HepG2 (cell line): ENCODE results near the gene HINFP. TPM values are rescaled to one million over a fixed set of nuclear protein-coding genes. Genes with fewer than 3 reads are reported as not detected.

Experiments used
- ATAC-seq: fragments of 200-7000 bp; cut with Tn5 transposase; 3 replicates; pipeline ENCODE4 v1.9.1; 2020; ENCODE audit warnings: mild to moderate bottlenecking, moderate library complexity
- BruUV-seq: library from RNA; stranded (reverse); fragments of 400-500 nt; replicated peaks from 2 replicates; lab custom pipeline; 2021; lab: Mats Ljungman, UMichigan
- CTCF ChIA-PET: fragments of 300-600 bp; formaldehyde crosslinking; extraction: SDS; loops from one replicate; lab custom pipeline; 2021; ENCODE audit warnings: low total read pairs, inconsistent platforms, low intra/inter-chr PET ratio; lab: Yijun Ruan, JAX
- POLR2A ChIA-PET: fragments of 350-600 bp; sonication (Branson Sonifier 250); formaldehyde crosslinking; loops from one replicate; lab custom pipeline; 2020; ENCODE audit warnings: antibody characterized with exemption, inconsistent platforms; lab: Yijun Ruan, JAX
- DNase-seq: peaks from one replicate; pipeline ENCODE4 v3.0.0-alpha.2; 2015; ENCODE audit warnings: low spot score
- FAIRE-seq: peaks from 3 replicates; lab custom pipeline; 2011; peaks lifted over from hg19 to GRCh38; lab: Jason Lieb, UNC
- H2AFZ ChIP-seq: one replicate; pipeline ENCODE4 v1.6.1; 2011; ENCODE audit warnings: low read length, inconsistent platforms
- H3K27ac ChIP-seq: fragments of 300-600 bp; 3 replicates; pipeline ENCODE4 v1.8.0; 2011; ENCODE audit warnings: mixed run types, mild to moderate bottlenecking, mixed read lengths, low read length, inconsistent platforms; ENCODE audit not compliant: insufficient read depth; ENCODE audit errors: extremely low read length
- H3K27me3 ChIP-seq, 2 experiments: fragments of 200-600 bp in 1 of 2; 2 replicates in 1 of 2; 3 replicates in 1 of 2; pipeline versions ENCODE4 v1.6.0 to v1.8.0; 2011; ENCODE audit warnings: low read length in 2 of 2, mild to moderate bottlenecking in 2 of 2, moderate library complexity in 2 of 2, inconsistent platforms in 1 of 2; ENCODE audit not compliant: insufficient read depth in 2 of 2, control insufficient read depth in 1 of 2
- H3K36me3 ChIP-seq, 2 experiments: fragments of 200-600 bp in 1 of 2; replicated peaks in 1 of 2; 2 replicates in 1 of 2; 3 replicates in 1 of 2; pipeline versions ENCODE4 v1.5.1 to v1.8.0; 2011; ENCODE audit warnings: low read length in 2 of 2, inconsistent platforms in 1 of 2; ENCODE audit not compliant: insufficient read depth in 2 of 2, control insufficient read depth in 1 of 2
- H3K4me1 ChIP-seq: 2 replicates; pipeline ENCODE4 v1.5.1; 2012; ENCODE audit warnings: low read length, inconsistent platforms; ENCODE audit not compliant: insufficient read depth
- H3K4me2 ChIP-seq: 2 replicates; pipeline ENCODE4 v1.6.0; 2011; ENCODE audit warnings: low read depth, low read length, inconsistent platforms
- H3K4me3 ChIP-seq, 3 experiments: fragments of 200-600 bp in 1 of 3; sonication (generic), shearing (Covaris generic) in 1 of 3; replicated peaks in 1 of 3; 2 replicates each; pipeline ENCODE4 v1.5.1; 2011 to 2016; ENCODE audit warnings: low read length in 3 of 3, inconsistent platforms in 2 of 3, low read depth in 2 of 3, mild to moderate bottlenecking in 2 of 3, control low read depth in 1 of 3, mixed read lengths in 1 of 3; ENCODE audit not compliant: insufficient read depth in 1 of 3
- H3K79me2 ChIP-seq: one replicate; pipeline ENCODE4 v1.6.1; 2011; ENCODE audit warnings: low read length, inconsistent platforms; ENCODE audit not compliant: insufficient read depth
- H3K9ac ChIP-seq: 2 replicates; pipeline ENCODE4 v1.6.0; 2011; ENCODE audit warnings: mild to moderate bottlenecking, low read depth, low read length, inconsistent platforms; ENCODE audit not compliant: insufficient read depth
- H3K9me3 ChIP-seq: 2 replicates; pipeline ENCODE4 v1.5.1; 2012; ENCODE audit warnings: mild to moderate bottlenecking, low read length
- H4K20me1 ChIP-seq: 2 replicates; pipeline ENCODE4 v1.6.0; 2011; ENCODE audit warnings: inconsistent platforms, mild to moderate bottlenecking, low read length, moderate library complexity; ENCODE audit not compliant: insufficient read depth
- CREM ChIP-seq, 2 experiments: sonication (generic) in 1 of 2; formaldehyde crosslinking in 1 of 2; IDR thresholded peaks; 2 replicates each; pipeline versions ENCODE4 v1.4.0 to v1.6.1; 2016 to 2020; ENCODE audit warnings: antibody characterized with exemption in 1 of 2, mild to moderate bottlenecking in 1 of 2, missing genetic modification reagents in 1 of 2
- ETV6 ChIP-seq: sonication (generic); formaldehyde crosslinking; conservative IDR thresholded peaks from 2 replicates; pipeline ENCODE4 v1.4.0; 2020; ENCODE audit warnings: missing genetic modification reagents
- HDAC6 ChIP-seq: fragments of 200-600 bp; sonication (generic); IDR thresholded peaks from 2 replicates; pipeline ENCODE4 v1.7.0; 2017; ENCODE audit warnings: mild to moderate bottlenecking, antibody characterized with exemption, low read length, low read depth
- HHEX ChIP-seq: IDR thresholded peaks from 2 replicates; pipeline ENCODE4 v1.6.1; 2016; ENCODE audit warnings: control low read depth
- IRX3 ChIP-seq: sonication (generic); formaldehyde crosslinking; IDR thresholded peaks from 2 replicates; pipeline ENCODE4 v1.8.1; 2023; ENCODE audit warnings: mild to moderate bottlenecking, low read depth, missing genetic modification reagents, borderline replicate concordance
- JDP2 ChIP-seq: sonication (generic); formaldehyde crosslinking; IDR thresholded peaks from 2 replicates; pipeline ENCODE4 v1.8.1; 2022; ENCODE audit warnings: missing genetic modification reagents, borderline replicate concordance
- KLF9 ChIP-seq: IDR thresholded peaks from 2 replicates; pipeline ENCODE4 v1.6.1; 2016; ENCODE audit warnings: low read depth
- MED1 ChIP-seq: sonication (generic); formaldehyde crosslinking; IDR thresholded peaks from 2 replicates; pipeline ENCODE4 v1.4.0; 2020; ENCODE audit warnings: missing genetic modification reagents
- PHF5A ChIP-seq: IDR thresholded peaks from one replicate; pipeline ENCODE4 v1.6.1; 2018; ENCODE audit warnings: low read depth, missing genetic modification reagents; ENCODE audit not compliant: unreplicated experiment
- PLSCR1 ChIP-seq: sonication (generic); formaldehyde crosslinking; IDR thresholded peaks from 2 replicates; pipeline ENCODE4 v1.5.0; 2020; ENCODE audit warnings: missing genetic modification reagents, mild to moderate bottlenecking, borderline replicate concordance
- RAD21 ChIP-seq: fragments of 450-650 bp; formaldehyde crosslinking; IDR thresholded peaks from 2 replicates; pipeline ENCODE4 v1.5.0; 2020; ENCODE audit warnings: mild to moderate bottlenecking
- RBM22 ChIP-seq: fragments of 200-400 bp; formaldehyde crosslinking; optimal IDR thresholded peaks from 2 replicates; pipeline ENCODE3; 2017; ENCODE audit warnings: mild to moderate bottlenecking, low read length, moderate library complexity
- SALL2 ChIP-seq: sonication (generic); formaldehyde crosslinking; IDR thresholded peaks from 2 replicates; pipeline ENCODE4 v1.8.1; 2023; ENCODE audit warnings: mild to moderate bottlenecking, missing genetic modification reagents, inconsistent platforms
- SAP130 ChIP-seq: IDR thresholded peaks from 2 replicates; pipeline ENCODE4 v1.6.1; 2016; ENCODE audit warnings: low read depth
- SIN3A ChIP-seq: IDR thresholded peaks from 2 replicates; pipeline ENCODE4 v1.6.1; 2011; ENCODE audit warnings: low read depth, mild to moderate bottlenecking, control low read depth, low read length, borderline replicate concordance
- SPEN ChIP-seq: sonication (generic); formaldehyde crosslinking; IDR thresholded peaks from 2 replicates; pipeline ENCODE4 v1.5.1; 2020; ENCODE audit warnings: low read depth, mild to moderate bottlenecking, missing genetic modification reagents
- TERF1 ChIP-seq: sonication (generic); formaldehyde crosslinking; IDR thresholded peaks from 2 replicates; pipeline ENCODE4 v1.8.0; 2022; ENCODE audit warnings: mild to moderate bottlenecking, missing genetic modification reagents, moderate library complexity
- ZNF329 ChIP-seq: sonication (generic); formaldehyde crosslinking; IDR thresholded peaks from 2 replicates; pipeline ENCODE4 v1.9.0; 2021; ENCODE audit warnings: low read depth, mild to moderate bottlenecking, missing genetic modification reagents
- ZNF562 ChIP-seq: sonication (generic); formaldehyde crosslinking; IDR thresholded peaks from 2 replicates; pipeline ENCODE4 v1.8.0; 2022; ENCODE audit warnings: missing genetic modification reagents, borderline replicate concordance
- ZNF7 ChIP-seq: IDR thresholded peaks from 2 replicates; pipeline ENCODE4 v1.6.1; 2016; ENCODE audit warnings: missing biosample characterization, missing genetic modification reagents
- WGBS: methylation state at CpG from one replicate; pipeline ENCODE4 v1.1.6; 2017; ENCODE audit warnings: low lambda C conversion rate; 5-methylcytosine and 5-hydroxymethylcytosine counted together
- in situ Hi-C: cut with HindIII; loops from 2 replicates; pipeline ENCODE4 v1.10.0; 2017; ENCODE audit warnings: low pct_unique_long_range_greater_than_20kb; ENCODE audit not compliant: extremely low pct_ligation_motif_present
- intact Hi-C: fragments of 100-400 bp; cut with micrococcal nuclease; formaldehyde crosslinking; loops from one replicate; pipeline ENCODE4 v1.10.0; 2022; ENCODE audit not compliant: unreplicated experiment
- polyA plus RNA-seq, 8 experiments: library from polyadenylated mRNA; depleted of rRNA in 3 of 8; stranded (reverse) in 7 of 8; unstranded in 1 of 8; fragments of >200 nt; fragmentation: Illumina TruSeq in 4 of 8; extraction: Trizol in 4 of 8; gene quantifications; 2 replicates each; pipeline versions ENCODE4 v1.2.1 to v1.2.3, GENCODE V29; 2011 to 2016; ENCODE audit warnings: low read depth in 4 of 8, missing spikeins in 1 of 8, mixed read lengths in 1 of 8; ENCODE audit not compliant: insufficient read depth in 1 of 8
- total RNA-seq, 5 experiments: library from RNA; depleted of rRNA; stranded (reverse); fragments of >200 nt; fragmentation: Illumina TruSeq; extraction: Trizol; gene quantifications; 2 replicates each; pipeline ENCODE4 v1.2.3, GENCODE V29; 2016; ENCODE audit warnings: low read depth in 1 of 5

Gene HINFP
- total and polyA plus RNA-seq, 2 of the 13 experiments (the other 11 are each of a cell fraction or from before 2014, with no cell fraction given), result 15.1 to 21.4 TPM

GRCh38 chr11:119109843-119110242 is 11.5 kb upstream of the HINFP start:
- BruUV-seq, result no TSS peak
- peaks cover 29% of the 10 kb centered on the region for H3K4me1 ChIP-seq
- intact Hi-C loops, result loop anchor here (5.0 kb wide), 1 partner anchor 87 kb away; no protein-coding TSS in a partner anchor
- no peak overlapping the region for H3K9ac ChIP-seq
- no CpG with 5 or more reads among the region's 3 CpGs for WGBS
- CTCF ChIA-PET, result no interaction called here
- no peak for ATAC-seq
- in situ Hi-C loops, result no loop called here
- TF ChIP-seq ETV6 (CRISPR knock-in tag), result no peak
- no peak for TF ChIP-seq MED1
- TF ChIP-seq PHF5A (CRISPR knock-in tag), result no peak
- no peak for TF ChIP-seq SALL2 (CRISPR knock-in tag)
- no peak for TF ChIP-seq ZNF7 (CRISPR knock-in tag)
- no peak for TF ChIP-seq PLSCR1
- no peak for TF ChIP-seq HHEX (CRISPR knock-in tag)
- no peak for TF ChIP-seq SIN3A
- TF ChIP-seq IRX3 (CRISPR knock-in tag), result no peak
- TF ChIP-seq KLF9, result no peak
- no peak for TF ChIP-seq HDAC6
- no peak for TF ChIP-seq RAD21
- TF ChIP-seq ZNF329 (CRISPR knock-in tag), result no peak
- no peak for TF ChIP-seq TERF1 (CRISPR knock-in tag)
- no peak for TF ChIP-seq SAP130 (CRISPR knock-in tag)
- TF ChIP-seq SPEN (CRISPR knock-in tag), result no peak
- TF ChIP-seq RBM22, result no peak
- no peak for TF ChIP-seq ZNF562 (CRISPR knock-in tag)
- no peak for TF ChIP-seq JDP2
- TF ChIP-seq CREM (IDR thresholded peaks at IDR 0.05), result no peak
- TF ChIP-seq CREM (CRISPR knock-in tag; IDR thresholded peaks at IDR 0.05), result no peak
- H3K36me3 ChIP-seq, result peaks cover 7 to 34% of the 10 kb centered on the region in 2 experiments
- H3K27ac ChIP-seq, result no peak overlapping the region
- POLR2A ChIA-PET, result interaction anchor here (1.6 to 4.2 kb wide), 5 partner anchors 11 to 75 kb away, joined by 3 to 75 read pairs (median 24); partner anchors contain the start of genes HINFP, HMBS, NHERF4 and VPS11
- H2AFZ ChIP-seq, result no peak overlapping the region
- H3K79me2 ChIP-seq, result no peaks in the 10 kb centered on the region
- no peaks in the 10 kb centered on the region for H3K9me3 ChIP-seq
- no peak for FAIRE-seq
- H3K4me3 ChIP-seq, result no peak overlapping the region
- no peaks in the 10 kb centered on the region; a peak in 1 of 5 replicates for H3K27me3 ChIP-seq
- DNase-seq, result no peak
- no peaks in the 10 kb centered on the region for H4K20me1 ChIP-seq
- H3K4me2 ChIP-seq, result no peak overlapping the region
